CD8-positive, alpha-beta memory T cell (primary cell): ENCODE measurements around the gene ODF4. TPM values are rescaled to one million over a fixed set of nuclear protein-coding genes. Genes with fewer than 3 reads are reported as not detected.

ENCODE experiments used
- CTCF ChIA-PET: fragments of 350-600 bp; sonication (Branson Sonifier 250); formaldehyde crosslinking; loops from one replicate; lab custom pipeline; 2021; ENCODE audit warnings: antibody characterized with exemption; lab: Charles Lee
- POLR2A ChIA-PET: fragments of 350-600 bp; sonication (Branson Sonifier 250); formaldehyde crosslinking; loops from one replicate; lab custom pipeline; 2021; ENCODE audit warnings: antibody characterized with exemption; lab: Charles Lee
- DNase-seq, 5 donors: peaks; one replicate each; pipeline versions ENCODE4 v3.0.0 to v3.0.0-alpha.2; 2020 to 2022; ENCODE audit warnings: mixed read lengths in 1 of 5
- H3K27ac ChIP-seq: one replicate; pipeline ENCODE4 v1.7.0; 2013; ENCODE audit warnings: low read depth, mild to moderate bottlenecking, low read length, moderate library complexity
- H3K27me3 ChIP-seq: 2 replicates; pipeline ENCODE4 v1.7.0; 2013; ENCODE audit warnings: low read length, mild to moderate bottlenecking; ENCODE audit not compliant: insufficient read depth, poor library complexity, severe bottlenecking
- H3K36me3 ChIP-seq: 2 replicates; pipeline ENCODE4 v1.7.0; 2013; ENCODE audit warnings: mild to moderate bottlenecking, low read length, moderate library complexity; ENCODE audit not compliant: insufficient read depth
- H3K4me1 ChIP-seq: 2 replicates; pipeline ENCODE4 v1.7.0; 2013; ENCODE audit warnings: mild to moderate bottlenecking, low read length, moderate library complexity; ENCODE audit not compliant: insufficient read depth
- H3K4me3 ChIP-seq: 2 replicates; pipeline ENCODE4 v1.7.0; 2013; ENCODE audit warnings: mild to moderate bottlenecking, low read length
- H3K9me3 ChIP-seq: 2 replicates; pipeline ENCODE4 v1.7.0; 2013; ENCODE audit warnings: mild to moderate bottlenecking, low read length
- H3K27ac Mint-ChIP-seq, 8 donors: one replicate each; pipeline ENCODE4 v1.8.0; 2020 to 2021; ENCODE audit warnings: mixed read lengths in 8 of 8, mild to moderate bottlenecking in 6 of 8, inconsistent platforms in 3 of 8, moderate library complexity in 3 of 8
- H3K27me3 Mint-ChIP-seq, 2 donors: one replicate each; pipeline ENCODE4 v1.8.0; 2020 to 2021; ENCODE audit warnings: mixed read lengths in 2 of 2, mild to moderate bottlenecking in 1 of 2, moderate library complexity in 1 of 2
- H3K36me3 Mint-ChIP-seq, 3 donors: one replicate each; pipeline ENCODE4 v1.8.0; 2020 to 2021; ENCODE audit warnings: mixed read lengths in 3 of 3, inconsistent platforms in 1 of 3, mild to moderate bottlenecking in 1 of 3
- H3K4me1 Mint-ChIP-seq, 3 donors: one replicate each; pipeline ENCODE4 v1.8.0; 2020 to 2021; ENCODE audit warnings: mixed read lengths in 3 of 3, inconsistent platforms in 1 of 3, mild to moderate bottlenecking in 1 of 3
- H3K4me3 Mint-ChIP-seq, 7 donors: one replicate each; pipeline ENCODE4 v1.8.0; 2020 to 2021; ENCODE audit warnings: mixed read lengths in 7 of 7, mild to moderate bottlenecking in 6 of 7, moderate library complexity in 4 of 7, inconsistent platforms in 2 of 7
- H3K9me3 Mint-ChIP-seq, 5 donors: one replicate each; pipeline ENCODE4 v1.8.0; 2020 to 2022; ENCODE audit warnings: mixed read lengths in 5 of 5, mild to moderate bottlenecking in 3 of 5, moderate library complexity in 2 of 5, inconsistent platforms in 1 of 5
- polyA plus RNA-seq: library from polyadenylated mRNA; unstranded; fragments of 300-500 nt; fragmentation: Illumina TruSeq; gene quantifications from one replicate; pipeline ENCODE4 v1.2.3, GENCODE V29; 2021
- total RNA-seq, 2 experiments: library from RNA; stranded (reverse); gene quantifications; one replicate each; pipeline ENCODE4 v1.2.3, GENCODE V29; 2021

The ODF4 gene
- total RNA-seq (not detected), polyA plus RNA-seq (not detected)

- Histone ChIP-seq H3K9me3 (no peaks in the 10 kb centered on the region), H3K27me3 (no peaks in the 10 kb centered on the region), H3K4me3 (no peak within 1 kb of the TSS), H3K27ac (no peak within 1 kb of the TSS), H3K4me1 (no peaks in the 10 kb centered on the region), H3K36me3 (no peaks in the 10 kb centered on the region)
- no peak for DNase-seq
- Mint-ChIP-seq H3K9me3 (no peaks in the 10 kb centered on the region), H3K27ac (peak within 1 kb of the TSS in 1 of 8 donors; percentile 17), H3K4me1 (peaks cover 0 to 12% (median 8%) of the 10 kb centered on the region in 3 donors), H3K4me3 (no peak within 1 kb of the TSS), H3K27me3 (no peaks in the 10 kb centered on the region), H3K36me3 (no peaks in the 10 kb centered on the region)
- CTCF ChIA-PET = interaction anchor here (0.7 kb wide), 1 partner anchor 42 kb away, joined by 3 read pairs; no protein-coding TSS in a partner anchor
- POLR2A ChIA-PET = no interaction called here
Measured at GRCh38 chr17:8339540-8339939, at the start of gene ODF4. Gene ODF4, plus strand, starts transcription at chr17:8339840. Its CDS starts 212 bp downstream, at chr17:8340052.

GRCh38 chr17:8290043-8290442, 49.6 kb upstream of the ODF4 start:
- ChIA-PET POLR2A (no interaction called here), CTCF (no interaction called here)
- Histone ChIP-seq H3K36me3 (no peaks in the 10 kb centered on the region), H3K4me3 (no peak overlapping the region), H3K27ac (no peak overlapping the region), H3K9me3 (no peaks in the 10 kb centered on the region), H3K4me1 (peaks cover 24% of the 10 kb centered on the region), H3K27me3 (no peaks in the 10 kb centered on the region)
- Mint-ChIP-seq H3K4me1 (peaks cover 42 to 60% (median 46%) of the 10 kb centered on the region in 3 donors), H3K27me3 (peaks cover 0 to 4% of the 10 kb centered on the region in 2 donors), H3K36me3 (peaks cover 0 to 17% (median 3%) of the 10 kb centered on the region in 3 donors), H3K27ac (peak overlapping the region in 6 of 8 donors; percentile 15 to 91 (median 76)), H3K9me3 (no peaks in the 10 kb centered on the region), H3K4me3 (peak overlapping the region; percentile 94 to 98 (median 97))
- no peak for DNase-seq

- Mint-ChIP-seq H3K4me3 (peak overlapping the region in 4 of 7 donors; percentile 8 to 85 (median 30)), H3K27ac (peak overlapping the region in 6 of 8 donors; percentile 18 to 99 (median 50)), H3K9me3 (no peaks in the 10 kb centered on the region), H3K4me1 (peaks cover 43 to 64% (median 45%) of the 10 kb centered on the region in 3 donors), H3K36me3 (peaks cover 0 to 19% (median 3%) of the 10 kb centered on the region in 3 donors), H3K27me3 (peaks cover 0 to 5% of the 10 kb centered on the region in 2 donors)
- Histone ChIP-seq H3K27ac (no peak overlapping the region), H3K4me3 (no peak overlapping the region), H3K27me3 (no peaks in the 10 kb centered on the region), H3K36me3 (no peaks in the 10 kb centered on the region), H3K9me3 (no peaks in the 10 kb centered on the region), H3K4me1 (peaks cover 29% of the 10 kb centered on the region)
- ChIA-PET POLR2A (interaction anchor here (0.6 kb wide), 1 partner anchor 155 kb away, joined by 3 read pairs; no protein-coding TSS in a partner anchor), CTCF (interaction anchor here (0.7 to 3.4 kb wide), 2 partner anchors 69 to 182 kb away, joined by 3 to 18 read pairs; no protein-coding TSS in a partner anchor)
- no peak for DNase-seq
Measured at GRCh38 chr17:8292639-8293395, 46.8 kb upstream of the ODF4 start.

- no peaks in the 10 kb centered on the region for H3K27me3 ChIP-seq
- peak overlapping the region; percentile 81 for H3K27ac ChIP-seq
- peak overlapping the region; percentile 89 to 96 (median 92) for H3K4me3 Mint-ChIP-seq
- peak overlapping the region in 7 of 8 donors; percentile 86 to 99 (median 95) for H3K27ac Mint-ChIP-seq
- H3K4me3 ChIP-seq = no peak overlapping the region
- ChIA-PET POLR2A (interaction anchor here (0.5 to 1.9 kb wide), 5 partner anchors 73 to 459 kb away, joined by 3 to 19 read pairs (median 8); partner anchors contain the start of genes AURKB and BORCS6), CTCF (interaction anchor here (1.2 to 3.4 kb wide), 11 partner anchors 9 to 221 kb away, joined by 3 to 20 read pairs (median 7); partner anchors contain the start of gene ALOXE3)
- peaks cover 33 to 49% (median 35%) of the 10 kb centered on the region in 3 donors for H3K4me1 Mint-ChIP-seq
- no peak for DNase-seq
- H3K36me3 Mint-ChIP-seq = peaks cover 0 to 12% (median 2%) of the 10 kb centered on the region in 3 donors
- H3K9me3 Mint-ChIP-seq = no peaks in the 10 kb centered on the region
- no peaks in the 10 kb centered on the region for H3K36me3 ChIP-seq
- H3K27me3 Mint-ChIP-seq = peaks cover 0 to 5% of the 10 kb centered on the region in 2 donors
- peaks cover 22% of the 10 kb centered on the region for H3K4me1 ChIP-seq
- no peaks in the 10 kb centered on the region for H3K9me3 ChIP-seq
Measured at GRCh38 chr17:8294361-8294760, 45.3 kb upstream of the ODF4 start.

- peak overlapping the region; percentile 81 for H3K27ac ChIP-seq
- Mint-ChIP-seq H3K9me3 (no peaks in the 10 kb centered on the region), H3K36me3 (peaks cover 0 to 12% (median 2%) of the 10 kb centered on the region in 3 donors), H3K27ac (peak overlapping the region; percentile 86 to 99 (median 95)), H3K4me1 (peaks cover 31 to 44% (median 31%) of the 10 kb centered on the region in 3 donors), H3K4me3 (peak overlapping the region; percentile 89 to 96 (median 92)), H3K27me3 (peaks cover 0 to 5% of the 10 kb centered on the region in 2 donors)
- H3K36me3 ChIP-seq = no peaks in the 10 kb centered on the region
- no peak for DNase-seq
- H3K9me3 ChIP-seq = no peaks in the 10 kb centered on the region
- POLR2A ChIA-PET = interaction anchor here (0.5 to 2.0 kb wide), 17 partner anchors 47 to 605 kb away, joined by 3 to 51 read pairs (median 5); partner anchors contain the start of genes AURKB, BORCS6, CTC1 and PFAS
- H3K4me3 ChIP-seq = peak overlapping the region; percentile 87
- peaks cover 17% of the 10 kb centered on the region for H3K4me1 ChIP-seq
- CTCF ChIA-PET = interaction anchor here (0.9 to 3.4 kb wide), 19 partner anchors 9 to 221 kb away, joined by 3 to 20 read pairs (median 7); partner anchors contain the start of genes ALOXE3 and CTC1
- no peaks in the 10 kb centered on the region for H3K27me3 ChIP-seq
Measured at GRCh38 chr17:8294814-8295316, 44.8 kb upstream of the ODF4 start.

GRCh38 chr17:8300226-8300625, 39.4 kb upstream of the ODF4 start:
- Histone ChIP-seq H3K27me3 (no peaks in the 10 kb centered on the region), H3K4me3 (no peak overlapping the region), H3K9me3 (no peaks in the 10 kb centered on the region), H3K27ac (no peak overlapping the region), H3K36me3 (no peaks in the 10 kb centered on the region), H3K4me1 (peaks cover 10% of the 10 kb centered on the region)
- ChIA-PET POLR2A (interaction anchor here (1.4 kb wide), 1 partner anchor 52 kb away, joined by 4 read pairs; the partner anchor contains the start of gene CTC1), CTCF (interaction anchor here (0.8 to 3.5 kb wide), 14 partner anchors 40 to 245 kb away, joined by 3 to 21 read pairs (median 8); partner anchors contain the start of gene CTC1)
- no peak for DNase-seq
- Mint-ChIP-seq H3K27ac (peak overlapping the region in 7 of 8 donors; percentile 4 to 95 (median 33)), H3K27me3 (no peaks in the 10 kb centered on the region), H3K36me3 (peaks cover 0 to 2% (median 0%) of the 10 kb centered on the region in 3 donors), H3K9me3 (no peaks in the 10 kb centered on the region), H3K4me3 (peak overlapping the region in 1 of 7 donors; percentile 31), H3K4me1 (peaks cover 9 to 14% (median 12%) of the 10 kb centered on the region in 3 donors)

GRCh38 chr17:8300627-8301242, 38.9 kb upstream of the ODF4 start:
- Mint-ChIP-seq H3K27me3 (no peaks in the 10 kb centered on the region), H3K4me3 (peak overlapping the region in 1 of 7 donors; percentile 31), H3K9me3 (no peaks in the 10 kb centered on the region), H3K4me1 (peaks cover 9 to 12% (median 11%) of the 10 kb centered on the region in 3 donors), H3K36me3 (no peaks in the 10 kb centered on the region), H3K27ac (peak overlapping the region in 6 of 8 donors; percentile 4 to 86 (median 24))
- Histone ChIP-seq H3K27me3 (no peaks in the 10 kb centered on the region), H3K4me3 (no peak overlapping the region), H3K27ac (no peak overlapping the region), H3K36me3 (no peaks in the 10 kb centered on the region), H3K9me3 (no peaks in the 10 kb centered on the region), H3K4me1 (peaks cover 10% of the 10 kb centered on the region)
- peak; percentile 43 to 79 (median 66) for DNase-seq
- ChIA-PET CTCF (interaction anchor here (0.7 to 3.5 kb wide), 32 partner anchors 9 to 246 kb away, joined by 3 to 21 read pairs (median 4); partner anchors contain the start of genes BORCS6, CTC1 and RANGRF), POLR2A (interaction anchor here (1.4 kb wide), 1 partner anchor 53 kb away, joined by 4 read pairs; the partner anchor contains the start of gene CTC1)
